KOPT-K1 (cell line): ENCODE measurements around the gene CD72.
"Not testable (repeated sequence)": the region's sequence is repeated elsewhere in the genome, so short reads cannot be mapped to it uniquely, and the experiment has no call there.

Experiments
- H3K27ac ChIP-seq: fragments of 200-600 bp; sonication (generic); 2 replicates; pipeline ENCODE4 v1.5.1; 2016; ENCODE audit warnings: antibody characterized with exemption, mild to moderate bottlenecking, low read depth, low read length; ENCODE audit not compliant: poor library complexity, severe bottlenecking
- H3K36me3 ChIP-seq: fragments of 200-600 bp; sonication (generic); 2 replicates; pipeline ENCODE4 v1.5.1; 2017; ENCODE audit warnings: antibody characterized with exemption, mild to moderate bottlenecking, low read length, moderate library complexity; ENCODE audit not compliant: insufficient read depth
- H3K9me3 ChIP-seq: fragments of 200-600 bp; sonication (generic); 2 replicates; pipeline ENCODE4 v1.5.1; 2017; ENCODE audit warnings: antibody characterized with exemption, low read length, mild to moderate bottlenecking; ENCODE audit not compliant: insufficient read depth, poor library complexity, severe bottlenecking

CD72 gene

DNA sequence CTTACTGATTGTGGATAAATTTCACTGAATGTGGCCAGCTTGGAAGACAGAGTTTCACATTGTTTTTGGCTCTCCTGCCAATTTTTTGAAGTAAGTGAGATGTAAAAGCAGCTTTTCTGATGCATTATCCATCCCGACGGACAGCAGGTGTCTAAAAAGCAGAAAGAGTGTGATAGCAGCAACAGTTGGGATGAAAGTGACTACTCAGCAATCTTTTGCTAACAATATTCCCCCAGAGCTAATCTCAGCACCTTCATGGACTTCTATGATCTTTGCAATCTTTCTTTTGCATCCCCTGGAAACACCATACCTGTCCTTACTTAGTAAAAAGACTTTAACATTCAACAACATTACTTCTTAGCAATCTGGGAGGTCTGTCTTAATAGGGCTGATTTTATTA is 5.4 kb downstream of the CD72 start:
- H3K27ac ChIP-seq: no peak overlapping the region
- H3K36me3 ChIP-seq: peaks cover 27% of the 10 kb centered on the region; the same call in 1 of the 2 replicates
- no peaks in the 10 kb centered on the region for H3K9me3 ChIP-seq

DNA sequence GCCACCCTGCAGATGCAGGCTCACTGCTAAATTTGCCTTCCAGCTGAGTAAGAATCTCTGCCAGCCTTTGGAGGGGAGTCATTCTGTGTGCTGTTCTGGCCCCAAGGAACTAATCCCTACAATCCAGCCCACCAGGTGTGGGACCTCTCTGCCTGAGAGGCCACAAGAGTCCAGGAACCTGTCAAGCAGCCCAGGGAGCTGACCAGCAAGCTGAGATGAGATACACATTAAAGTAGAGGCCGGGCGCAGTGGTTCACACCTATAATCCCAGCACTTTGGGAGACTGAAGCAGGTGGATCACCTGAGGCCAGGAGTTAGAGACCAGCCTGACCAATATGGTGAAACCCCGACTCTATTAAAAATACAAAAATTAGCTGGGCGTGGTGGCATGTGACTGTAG is 6.1 kb downstream of the CD72 start:
- not testable (repeated sequence) for H3K9me3 ChIP-seq, H3K27ac ChIP-seq
- peaks cover 35% of the 10 kb centered on the region; the same call in 1 of the 2 replicates for H3K36me3 ChIP-seq

DNA sequence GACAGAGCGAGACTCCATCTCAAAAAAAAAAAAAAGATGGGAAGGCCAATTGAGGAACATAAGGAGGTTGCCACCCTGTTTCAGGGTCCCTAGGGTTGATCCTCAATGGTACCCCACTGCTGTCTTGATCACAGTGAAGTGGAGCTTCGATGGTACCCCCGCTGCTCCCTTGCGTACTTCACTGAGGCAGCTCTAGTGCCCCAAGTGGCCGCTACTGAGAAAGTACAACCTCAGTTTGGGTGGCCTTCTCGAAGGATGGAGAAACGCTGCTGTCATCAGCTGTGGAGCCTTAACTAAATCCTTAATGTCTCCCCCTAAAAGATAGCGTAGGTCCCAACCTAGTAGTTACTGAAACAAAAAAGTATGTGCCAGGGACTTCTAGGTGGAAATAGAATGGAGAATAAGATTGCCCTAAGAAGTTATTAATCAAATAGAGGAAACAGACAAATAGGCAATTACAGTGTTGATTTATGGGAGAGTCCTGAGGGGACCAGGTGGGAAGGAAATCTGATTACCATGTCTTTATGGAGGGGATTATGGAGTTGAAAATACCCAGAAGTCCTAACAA is 6.9 kb downstream of the CD72 start:
- Histone ChIP-seq H3K9me3 (no peaks in the 10 kb centered on the region), H3K27ac (no peak overlapping the region), H3K36me3 (peaks cover 35% of the 10 kb centered on the region; the same call in 1 of the 2 replicates)

- Histone ChIP-seq H3K9me3 (no peaks in the 10 kb centered on the region), H3K36me3 (peaks cover 35% of the 10 kb centered on the region; the same call in 1 of the 2 replicates), H3K27ac (no peak overlapping the region)
These were observed 8.4 kb downstream of the CD72 start for GRCh38 chr9:35609820-35610163.

DNA sequence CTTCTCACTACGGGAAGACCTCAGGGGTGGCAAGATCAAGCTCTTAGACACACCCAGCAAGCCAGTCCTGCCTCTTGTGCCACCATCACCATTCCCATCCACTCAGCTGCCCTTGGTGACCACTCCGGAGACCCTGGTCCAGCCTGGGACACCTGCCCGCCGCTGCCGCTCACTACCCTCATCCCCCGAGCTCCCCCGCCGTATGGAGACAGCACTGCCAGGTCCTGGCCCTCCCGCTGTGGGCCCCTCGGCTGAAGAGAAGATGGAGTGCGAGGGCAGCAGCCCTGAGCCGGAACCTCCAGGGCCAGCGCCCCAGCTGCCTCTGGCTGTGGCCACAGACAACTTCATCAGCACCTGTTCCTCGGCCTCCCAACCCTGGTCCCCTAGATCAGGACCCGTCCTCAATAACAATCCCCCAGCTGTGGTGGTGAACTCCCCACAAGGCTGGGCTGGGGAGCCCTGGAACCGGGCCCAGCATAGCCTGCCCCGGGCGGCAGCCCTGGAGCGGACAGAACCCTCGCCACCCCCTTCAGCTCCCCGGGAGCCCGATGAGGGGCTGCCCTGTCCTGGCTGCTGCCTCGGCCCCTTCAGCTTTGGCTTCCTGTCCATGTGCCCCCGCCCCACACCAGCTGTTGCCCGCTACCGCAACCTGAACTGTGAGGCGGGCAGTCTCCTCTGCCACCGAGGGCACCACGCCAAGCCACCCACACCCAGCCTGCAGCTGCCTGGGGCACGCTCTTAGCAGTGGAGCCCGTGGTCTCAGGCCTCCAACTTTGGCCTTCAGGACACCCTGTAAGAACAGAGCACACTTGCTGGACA is 9.0 kb downstream of the CD72 start:
- H3K27ac ChIP-seq: no peak overlapping the region

GRCh38 chr9:35608221-35608620 is 10.0 kb downstream of the CD72 start:
- peaks cover 35% of the 10 kb centered on the region; the same call in 1 of the 2 replicates for H3K36me3 ChIP-seq
- H3K9me3 ChIP-seq: no peaks in the 10 kb centered on the region
- H3K27ac ChIP-seq: no peak overlapping the region

More for the DNA sequence above, 9.0 kb downstream of the CD72 start:
- H3K36me3 ChIP-seq: peaks cover 35% of the 10 kb centered on the region; the same call in 1 of the 2 replicates
- H3K9me3 ChIP-seq: no peaks in the 10 kb centered on the region

DNA sequence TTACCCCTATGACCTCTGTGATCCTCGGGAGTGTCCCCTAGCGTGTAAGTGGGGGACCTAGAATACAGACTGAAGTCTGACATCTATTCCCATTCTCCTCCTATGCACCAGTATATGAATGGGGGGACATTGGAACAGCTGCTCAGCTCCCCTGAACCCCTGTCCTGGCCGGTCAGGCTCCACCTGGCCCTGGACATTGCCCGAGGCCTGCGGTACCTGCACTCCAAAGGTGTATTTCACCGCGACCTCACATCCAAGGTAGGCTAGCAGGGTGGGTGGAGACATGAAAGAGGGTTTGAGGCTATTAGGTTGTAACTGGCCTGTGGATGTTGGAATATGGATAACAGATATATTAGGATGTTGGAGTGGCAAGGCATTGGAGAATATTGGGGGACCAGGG is 11.5 kb downstream of the CD72 start:
- peaks cover 35% of the 10 kb centered on the region; the same call in 1 of the 2 replicates for H3K36me3 ChIP-seq
- no peak overlapping the region for H3K27ac ChIP-seq
- H3K9me3 ChIP-seq: no peaks in the 10 kb centered on the region

- H3K9me3 ChIP-seq: no peaks in the 10 kb centered on the region
These were observed 12.1 kb downstream of the CD72 start for GRCh38 chr9:35606138-35606504.

GRCh38 chr9:35605351-35606137 is 12.7 kb downstream of the CD72 start:
- peak overlapping the region; percentile 62 for H3K27ac ChIP-seq

More at GRCh38 chr9:35606138-35606504, 12.1 kb downstream of the CD72 start:
- peaks cover 35% of the 10 kb centered on the region; the same call in 1 of the 2 replicates for H3K36me3 ChIP-seq
- H3K27ac ChIP-seq: peak overlapping the region; percentile 62

GRCh38 chr9:35604578-35605350 is 13.4 kb downstream of the CD72 start, which contains the start of gene TESK1:
TESK1 (plus strand) TSS chr9:35605262; CDS start chr9:35605620, 358 bp downstream.
- Histone ChIP-seq H3K27ac (peak within 1 kb of the TSS; percentile 62), H3K36me3 (peaks cover 27% of the 10 kb centered on the region; the same call in 1 of the 2 replicates), H3K9me3 (no peaks in the 10 kb centered on the region)

More at GRCh38 chr9:35605351-35606137, 12.7 kb downstream of the CD72 start:
- no peaks in the 10 kb centered on the region for H3K9me3 ChIP-seq
- peaks cover 34% of the 10 kb centered on the region; the same call in 1 of the 2 replicates for H3K36me3 ChIP-seq

GRCh38 chr9:35603986-35604577 is 14.1 kb downstream of the CD72 start:
- H3K9me3 ChIP-seq: no peaks in the 10 kb centered on the region
- H3K36me3 ChIP-seq: peaks cover 20% of the 10 kb centered on the region; the same call in 1 of the 2 replicates
- H3K27ac ChIP-seq: peak overlapping the region; percentile 56

DNA sequence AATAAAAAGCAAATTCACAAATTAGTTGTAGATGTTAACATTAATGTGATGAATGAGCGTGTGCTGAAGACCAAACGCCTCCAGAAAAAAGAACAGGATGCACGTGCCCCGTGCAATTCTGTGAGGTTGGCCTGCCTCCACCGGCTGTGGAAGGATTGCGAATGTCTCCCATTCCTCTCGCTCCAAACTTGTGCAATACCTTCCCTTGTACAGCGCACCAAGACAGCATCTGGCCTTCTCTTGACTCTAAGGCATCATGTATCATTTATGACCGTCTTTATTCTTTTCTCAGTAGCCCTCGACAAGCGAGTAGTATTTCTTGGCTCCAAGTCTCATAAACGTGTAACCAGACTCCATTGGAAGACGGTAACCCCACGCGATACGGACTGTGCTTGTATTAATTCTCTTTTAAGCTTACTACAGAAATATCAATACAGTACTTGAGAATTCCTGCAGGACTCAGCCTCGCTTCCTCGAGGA is 14.7 kb downstream of the CD72 start:
- H3K36me3 ChIP-seq: peaks cover 14% of the 10 kb centered on the region; the same call in 1 of the 2 replicates
- no peaks in the 10 kb centered on the region for H3K9me3 ChIP-seq
- peak overlapping the region; percentile 56 for H3K27ac ChIP-seq

DNA sequence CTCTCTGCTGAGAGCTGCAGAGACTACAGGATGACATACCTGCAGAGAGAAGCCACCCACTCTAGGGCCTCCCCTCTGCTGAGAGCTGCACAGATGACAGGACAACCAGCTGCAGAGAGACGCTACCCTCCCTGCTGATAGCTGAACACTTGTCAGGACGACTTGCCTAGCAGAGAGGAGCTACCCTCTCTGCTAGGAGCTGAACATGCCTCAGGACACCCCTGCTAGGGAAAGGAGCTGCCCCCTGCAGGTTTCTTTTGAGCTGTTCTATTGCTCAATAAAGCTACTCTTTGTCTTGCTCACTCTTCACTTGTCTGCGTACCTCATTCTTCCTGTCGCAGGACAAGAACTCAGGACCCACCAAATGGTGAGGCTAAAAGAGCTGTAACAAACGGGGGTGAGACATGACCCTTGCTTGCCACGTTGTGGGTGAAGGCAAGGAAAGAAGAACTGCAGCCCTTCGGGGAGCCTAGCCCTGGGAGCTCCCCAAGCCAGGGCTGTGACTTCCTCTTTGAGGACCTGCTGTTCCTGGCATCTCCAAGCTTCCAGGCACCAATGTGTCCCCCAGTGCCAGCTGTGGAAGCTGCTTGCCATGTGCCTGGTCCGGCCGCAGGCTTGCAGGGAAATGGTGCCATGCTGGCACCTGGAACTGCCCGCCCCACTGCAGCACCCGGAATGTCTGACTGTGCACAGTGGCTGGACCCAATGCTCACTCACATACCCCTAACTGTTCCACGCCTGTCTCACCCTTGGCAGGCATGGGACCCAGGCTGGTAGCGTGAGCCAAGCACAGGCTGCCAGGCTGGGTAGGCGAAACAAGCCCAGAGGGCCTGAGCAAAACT is 18.2 kb downstream of the CD72 start:
- Histone ChIP-seq H3K9me3 (no peaks in the 10 kb centered on the region), H3K36me3 (no peaks in the 10 kb centered on the region), H3K27ac (no peak overlapping the region)
